Brain microvascular endothelial cell (primary cell): ENCODE measurements around the gene MON1A.
"Not testable (repeated sequence)": the region's sequence is repeated elsewhere in the genome, so short reads cannot be mapped to it uniquely, and the experiment has no call there.

Experiments
- DNase-seq: peaks from one replicate; pipeline ENCODE4 v3.0.0-alpha.2; 2020
- H3K27ac ChIP-seq: fragments of 250-450 bp; sonication (Bioruptor Pico); 2 replicates; pipeline ENCODE4 v1.5.1; 2020; ENCODE audit warnings: mild to moderate bottlenecking, moderate library complexity
- H3K27me3 ChIP-seq: fragments of 250-450 bp; sonication (Bioruptor Pico); replicated peaks from 2 replicates; pipeline ENCODE4 v1.5.1; 2020; ENCODE audit warnings: mild to moderate bottlenecking
- H3K36me3 ChIP-seq: fragments of 250-450 bp; sonication (Bioruptor Pico); replicated peaks from 2 replicates; pipeline ENCODE4 v1.5.1; 2020; ENCODE audit warnings: mild to moderate bottlenecking
- H3K4me3 ChIP-seq: 2 replicates; pipeline ENCODE4 v1.5.1; 2011; ENCODE audit warnings: low read depth, mild to moderate bottlenecking, control low read depth, low read length, moderate library complexity
- in situ Hi-C: cut with HindIII; loops from 2 replicates; pipeline ENCODE4 v1.10.0; 2017; ENCODE audit warnings: low sequenced_read_pairs, low pct_ligation_motif_present
- TF ChIP-seq, protein P1 (sequence below): IDR thresholded peaks from 2 replicates; pipeline ENCODE4 v1.5.1; 2011; ENCODE audit warnings: low read depth, mild to moderate bottlenecking, moderate library complexity, low read length, control low read depth, inconsistent platforms; ENCODE audit errors: missing control alignments

The MON1A gene

GRCh38 chr3:49939858-49940666, 10.5 kb upstream of the MON1A start, which contains the start of gene RBM6:
RBM6 (plus strand) TSS chr3:49940150; CDS start chr3:49962642, 22,492 bp downstream.
- peak; percentile 94 for DNase-seq
- TF ChIP-seq, protein P1, sequence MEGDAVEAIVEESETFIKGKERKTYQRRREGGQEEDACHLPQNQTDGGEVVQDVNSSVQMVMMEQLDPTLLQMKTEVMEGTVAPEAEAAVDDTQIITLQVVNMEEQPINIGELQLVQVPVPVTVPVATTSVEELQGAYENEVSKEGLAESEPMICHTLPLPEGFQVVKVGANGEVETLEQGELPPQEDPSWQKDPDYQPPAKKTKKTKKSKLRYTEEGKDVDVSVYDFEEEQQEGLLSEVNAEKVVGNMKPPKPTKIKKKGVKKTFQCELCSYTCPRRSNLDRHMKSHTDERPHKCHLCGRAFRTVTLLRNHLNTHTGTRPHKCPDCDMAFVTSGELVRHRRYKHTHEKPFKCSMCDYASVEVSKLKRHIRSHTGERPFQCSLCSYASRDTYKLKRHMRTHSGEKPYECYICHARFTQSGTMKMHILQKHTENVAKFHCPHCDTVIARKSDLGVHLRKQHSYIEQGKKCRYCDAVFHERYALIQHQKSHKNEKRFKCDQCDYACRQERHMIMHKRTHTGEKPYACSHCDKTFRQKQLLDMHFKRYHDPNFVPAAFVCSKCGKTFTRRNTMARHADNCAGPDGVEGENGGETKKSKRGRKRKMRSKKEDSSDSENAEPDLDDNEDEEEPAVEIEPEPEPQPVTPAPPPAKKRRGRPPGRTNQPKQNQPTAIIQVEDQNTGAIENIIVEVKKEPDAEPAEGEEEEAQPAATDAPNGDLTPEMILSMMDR = no peak
- in situ Hi-C loops = no loop called here
- no peaks in the 10 kb centered on the region for H3K27me3 ChIP-seq
- H3K4me3 ChIP-seq = peak within 1 kb of the TSS; percentile 90
- peak within 1 kb of the TSS; percentile 90 for H3K27ac ChIP-seq
- no peaks in the 10 kb centered on the region for H3K36me3 ChIP-seq

GRCh38 chr3:49937090-49937489, 7.5 kb upstream of the MON1A start:
- no peaks in the 10 kb centered on the region for H3K27me3 ChIP-seq
- no peaks in the 10 kb centered on the region for H3K36me3 ChIP-seq
- no peak overlapping the region for H3K4me3 ChIP-seq
- DNase-seq = no peak
- in situ Hi-C loops = no loop called here
- TF ChIP-seq, protein P1 = no peak
- H3K27ac ChIP-seq = no peak overlapping the region

- in situ Hi-C loops, H3K36me3 ChIP-seq, DNase-seq, H3K4me3 ChIP-seq, H3K27ac ChIP-seq, H3K27me3 ChIP-seq: not testable (repeated sequence)
Observed at GRCh38 chr3:49932281-49932680, 2.7 kb upstream of the MON1A start.

DNA sequence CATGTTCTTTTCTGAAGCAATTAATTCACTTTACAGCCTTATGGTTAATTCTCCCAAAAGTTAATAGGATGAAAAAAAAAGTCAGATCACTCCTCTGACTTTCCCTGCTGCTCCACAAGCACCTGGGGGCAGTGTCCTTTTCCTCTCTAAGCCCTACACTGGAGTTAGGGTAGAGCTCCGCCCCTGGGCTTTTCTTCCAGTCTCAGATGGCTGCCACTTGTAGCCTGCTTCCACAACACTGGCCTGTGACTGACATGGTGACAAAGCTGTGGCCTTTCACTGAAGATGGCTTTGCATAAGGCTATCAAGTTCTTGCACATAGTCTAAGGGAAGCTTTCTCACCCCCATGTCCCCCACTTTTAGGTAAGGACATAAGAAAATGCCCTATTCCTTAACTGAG, 1.3 kb upstream of the MON1A start:
- Histone ChIP-seq H3K4me3 (no peak overlapping the region), H3K36me3 (no peaks in the 10 kb centered on the region), H3K27ac (no peak overlapping the region), H3K27me3 (no peaks in the 10 kb centered on the region)
- in situ Hi-C loops = no loop called here
- no peak for DNase-seq
- TF ChIP-seq, protein P1 = no peak

GRCh38 chr3:49930168-49930690, 618 bp upstream of the MON1A start:
- Histone ChIP-seq H3K27me3 (no peaks in the 10 kb centered on the region), H3K27ac (peak overlapping the region; percentile 61), H3K36me3 (no peaks in the 10 kb centered on the region), H3K4me3 (peak overlapping the region; percentile 84)
- TF ChIP-seq, protein P1 = no peak
- in situ Hi-C loops = no loop called here
- no peak for DNase-seq

GRCh38 chr3:49928481-49929017, 1.1 kb downstream of the MON1A start:
- in situ Hi-C loops = no loop called here
- no peak overlapping the region for H3K27ac ChIP-seq
- no peaks in the 10 kb centered on the region for H3K36me3 ChIP-seq
- no peak overlapping the region for H3K4me3 ChIP-seq
- no peak for DNase-seq
- no peaks in the 10 kb centered on the region for H3K27me3 ChIP-seq
- TF ChIP-seq, protein P1 = no peak
